ENCODE measurements around the gene HDAC4. TPM values are rescaled to one million over a fixed set of nuclear protein-coding genes. Genes with fewer than 3 reads are reported as not detected.
A peak's percentile ranks its signal among the peaks of the same experiment; 100 is the strongest.

HDAC4 gene
- total RNA-seq, 1 experiment from 2014 or later = 32.0 TPM

DNA sequence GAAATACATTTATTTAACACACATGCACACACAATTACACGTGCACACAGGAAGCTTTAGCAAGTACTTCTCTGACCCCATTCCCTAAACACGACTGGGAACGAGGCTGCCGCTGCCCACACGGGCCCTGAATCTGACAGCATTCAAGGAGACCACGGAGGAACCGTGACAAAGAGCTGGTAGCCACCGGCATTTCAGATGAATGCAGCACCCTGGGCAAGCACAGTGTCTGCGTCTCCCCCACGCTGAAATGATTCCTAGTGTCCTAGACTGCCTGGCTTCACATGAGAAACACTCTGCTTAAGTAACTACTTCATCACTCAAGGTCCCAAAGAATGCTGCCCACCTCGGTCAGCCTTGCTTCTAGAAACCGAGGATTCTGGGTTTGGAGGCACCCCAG is 95.0 kb downstream of the HDAC4 start:
- no peak overlapping the region for H2BK120ac ChIP-seq (ENCODE audit: low read depth, low read length, poor library complexity, severe bottlenecking)
- H4K20me1 ChIP-seq (ENCODE audit: control insufficient read depth, insufficient read depth, insufficient read length) = peaks cover 4% of the 10 kb centered on the region
- H3K4ac ChIP-seq (ENCODE audit: low read depth, low read length) = no peak overlapping the region
- H3K27ac Mint-ChIP-seq = peak overlapping the region in 2 of 3 experiments; percentile 14 to 62; a peak in 3 of 7 replicates
- H2AFZ ChIP-seq (ENCODE audit: low read length) = no peak overlapping the region
- H3K4me1 ChIP-seq (ENCODE audit: insufficient read depth, low read length) = no peaks in the 10 kb centered on the region
- H3K23ac ChIP-seq (ENCODE audit: insufficient read length, low read depth, low read length) = no peak overlapping the region
- no peak for DNase-seq
- no peaks in the 10 kb centered on the region; a peak in 1 of 7 replicates for H3K36me3 Mint-ChIP-seq (ENCODE audit: insufficient read depth in 1 of 3, low read depth in 3 of 3)
- peaks cover 3% of the 10 kb centered on the region for H3K79me1 ChIP-seq (ENCODE audit: insufficient read depth, low read depth, low read length, poor library complexity, severe bottlenecking)
- no peak overlapping the region for H3K4me2 ChIP-seq (ENCODE audit: insufficient read depth, insufficient read length, low read length)
- no peak overlapping the region for H3K9ac ChIP-seq (ENCODE audit: extremely low read depth, insufficient read length, low read length)
- H3K18ac ChIP-seq (ENCODE audit: insufficient read length, low read depth, low read length) = no peak overlapping the region
- H3K9me3 Mint-ChIP-seq = no peaks in the 10 kb centered on the region
- no peaks in the 10 kb centered on the region for H3K23me2 ChIP-seq (ENCODE audit: insufficient read length, low read depth, low read length, poor library complexity, severe bottlenecking)
- H4K5ac ChIP-seq (ENCODE audit: insufficient read length, low read depth, low read length) = no peak overlapping the region
- no peak overlapping the region for H2AK5ac ChIP-seq (ENCODE audit: insufficient read length, low read length)
- no peak overlapping the region for H3K4me3 Mint-ChIP-seq
- no peak overlapping the region for H4K8ac ChIP-seq (replicated peaks; ENCODE audit: insufficient read length, low read depth, low read length)
- H4K91ac ChIP-seq (ENCODE audit: insufficient read length, low read depth, low read length) = no peak overlapping the region
- H3K27me3 Mint-ChIP-seq (ENCODE audit: low read depth) = no peaks in the 10 kb centered on the region; the same call in 1 of the 2 replicates
- peaks cover 4% of the 10 kb centered on the region; the same call in 1 of the 2 replicates for H3K79me2 ChIP-seq (ENCODE audit: insufficient read depth, low read length)
- no peak overlapping the region for H3K14ac ChIP-seq (ENCODE audit: insufficient read depth, low read length)
- H2BK15ac ChIP-seq (ENCODE audit: low read depth, low read length) = no peak overlapping the region
- no peak overlapping the region for H3K56ac ChIP-seq (ENCODE audit: insufficient read length, low read depth, low read length)
- H2BK5ac ChIP-seq (ENCODE audit: insufficient read length, low read length) = no peak overlapping the region
- no peaks in the 10 kb centered on the region for H3K9me3 ChIP-seq (ENCODE audit: control insufficient read depth, low read depth, low read length)
- TF ChIP-seq, protein P1, sequence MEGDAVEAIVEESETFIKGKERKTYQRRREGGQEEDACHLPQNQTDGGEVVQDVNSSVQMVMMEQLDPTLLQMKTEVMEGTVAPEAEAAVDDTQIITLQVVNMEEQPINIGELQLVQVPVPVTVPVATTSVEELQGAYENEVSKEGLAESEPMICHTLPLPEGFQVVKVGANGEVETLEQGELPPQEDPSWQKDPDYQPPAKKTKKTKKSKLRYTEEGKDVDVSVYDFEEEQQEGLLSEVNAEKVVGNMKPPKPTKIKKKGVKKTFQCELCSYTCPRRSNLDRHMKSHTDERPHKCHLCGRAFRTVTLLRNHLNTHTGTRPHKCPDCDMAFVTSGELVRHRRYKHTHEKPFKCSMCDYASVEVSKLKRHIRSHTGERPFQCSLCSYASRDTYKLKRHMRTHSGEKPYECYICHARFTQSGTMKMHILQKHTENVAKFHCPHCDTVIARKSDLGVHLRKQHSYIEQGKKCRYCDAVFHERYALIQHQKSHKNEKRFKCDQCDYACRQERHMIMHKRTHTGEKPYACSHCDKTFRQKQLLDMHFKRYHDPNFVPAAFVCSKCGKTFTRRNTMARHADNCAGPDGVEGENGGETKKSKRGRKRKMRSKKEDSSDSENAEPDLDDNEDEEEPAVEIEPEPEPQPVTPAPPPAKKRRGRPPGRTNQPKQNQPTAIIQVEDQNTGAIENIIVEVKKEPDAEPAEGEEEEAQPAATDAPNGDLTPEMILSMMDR (conservative IDR thresholded peaks at IDR 0.05) = no peak
- WGBS (ENCODE audit: extremely low coverage, insufficient read length, low lambda C conversion rate) = no CpG with 5 or more reads among the region's 12 CpGs
- H3K27me3 ChIP-seq (ENCODE audit: insufficient read depth, low read length) = no peaks in the 10 kb centered on the region
- H2BK20ac ChIP-seq (ENCODE audit: low read depth, low read length, poor library complexity, severe bottlenecking) = no peak overlapping the region
- no peak overlapping the region for H2BK12ac ChIP-seq (ENCODE audit: insufficient read length, low read depth, low read length)
- no peak overlapping the region for H3T11ph ChIP-seq (ENCODE audit: low read length)
- H3K27ac ChIP-seq (ENCODE audit: insufficient read length, low read depth, low read length) = no peak overlapping the region
- peaks cover 40 to 41% of the 10 kb centered on the region in 2 experiments for H3K4me1 Mint-ChIP-seq
